Activated CD4-positive, alpha-beta memory T cell treated with anti-CD3 and anti-CD28 coated beads, Interleukin-2, amount 10 ng/mL, durations not matched to agents 7 days and 5 days (primary cell): Measurements from ENCODE around the gene PCSK4. TPM values are rescaled to one million over a fixed set of nuclear protein-coding genes. Genes with fewer than 3 reads are reported as not detected.

Experiments
- CTCF ChIA-PET: fragments of 350-600 bp; sonication (Branson Sonifier 250); formaldehyde crosslinking; loops from one replicate; lab custom pipeline; 2021; ENCODE audit warnings: antibody characterized with exemption, inconsistent platforms; lab: Charles Lee
- POLR2A ChIA-PET: fragments of 350-600 bp; sonication (Branson Sonifier 250); formaldehyde crosslinking; loops from one replicate; lab custom pipeline; 2021; ENCODE audit warnings: antibody characterized with exemption; lab: Charles Lee
- DNase-seq: peaks from one replicate; pipeline ENCODE4 v3.0.0-alpha.2; 2020
- H3K27ac Mint-ChIP-seq: one replicate; pipeline ENCODE4 v1.8.0; 2021; ENCODE audit warnings: mild to moderate bottlenecking, mixed read lengths
- H3K27me3 Mint-ChIP-seq: one replicate; pipeline ENCODE4 v1.8.0; 2021; ENCODE audit warnings: mixed read lengths
- H3K36me3 Mint-ChIP-seq: one replicate; pipeline ENCODE4 v1.8.0; 2021; ENCODE audit warnings: low read depth, mixed read lengths
- H3K4me1 Mint-ChIP-seq: one replicate; pipeline ENCODE4 v1.8.0; 2021; ENCODE audit warnings: mixed read lengths
- H3K4me3 Mint-ChIP-seq: one replicate; pipeline ENCODE4 v1.8.0; 2021; ENCODE audit warnings: mild to moderate bottlenecking, mixed read lengths
- H3K9me3 Mint-ChIP-seq: one replicate; pipeline ENCODE4 v1.8.0; 2021; ENCODE audit warnings: mixed read lengths
- total RNA-seq, 2 experiments: library from RNA; stranded (reverse); gene quantifications; one replicate each; pipeline ENCODE4 v1.2.3, GENCODE V29; 2021

PCSK4 gene
- total RNA-seq, 2 experiments from 2014 or later: 2.5 to 3.6 TPM

DNA sequence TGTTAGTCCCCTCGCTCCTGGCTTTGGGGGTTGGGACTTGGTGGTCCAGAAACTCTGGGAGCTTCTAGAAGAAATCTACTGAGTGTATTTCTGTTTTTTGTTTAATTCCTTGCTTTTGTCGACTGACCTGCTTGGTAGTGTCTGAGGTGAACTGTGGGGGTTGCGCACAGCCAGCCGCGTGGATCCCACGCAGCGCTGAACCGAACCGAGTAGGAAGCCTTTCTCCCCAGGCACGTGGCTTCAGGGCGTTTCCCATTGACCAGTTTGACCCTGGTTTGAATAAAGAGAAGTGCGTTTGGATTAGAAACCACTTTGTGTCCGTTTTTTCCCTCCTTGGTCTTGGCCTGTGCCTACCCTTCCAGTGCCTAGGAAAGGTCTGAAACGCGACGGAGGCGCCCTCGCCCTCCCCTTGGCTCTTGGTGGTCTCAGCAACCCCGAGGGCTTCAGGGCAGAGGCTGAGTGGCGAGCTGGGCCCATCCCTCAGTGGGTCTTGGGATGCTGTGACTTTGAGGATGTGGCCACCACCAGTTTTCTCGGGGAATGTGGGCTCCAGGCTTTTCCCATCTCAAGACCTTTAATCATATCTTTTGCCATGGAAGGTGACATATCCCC, 54.7 kb downstream of the PCSK4 start:
- ChIA-PET POLR2A (no interaction called here), CTCF (interaction anchor here (0.9 to 1.3 kb wide), 3 partner anchors 9 to 21 kb away, joined by 3 read pairs; no protein-coding TSS in a partner anchor)
- no peak for DNase-seq
- Mint-ChIP-seq H3K9me3 (no peaks in the 10 kb centered on the region), H3K27me3 (no peaks in the 10 kb centered on the region), H3K4me3 (no peak overlapping the region), H3K27ac (no peak overlapping the region), H3K4me1 (peaks cover 19% of the 10 kb centered on the region), H3K36me3 (peaks cover 38% of the 10 kb centered on the region)

DNA sequence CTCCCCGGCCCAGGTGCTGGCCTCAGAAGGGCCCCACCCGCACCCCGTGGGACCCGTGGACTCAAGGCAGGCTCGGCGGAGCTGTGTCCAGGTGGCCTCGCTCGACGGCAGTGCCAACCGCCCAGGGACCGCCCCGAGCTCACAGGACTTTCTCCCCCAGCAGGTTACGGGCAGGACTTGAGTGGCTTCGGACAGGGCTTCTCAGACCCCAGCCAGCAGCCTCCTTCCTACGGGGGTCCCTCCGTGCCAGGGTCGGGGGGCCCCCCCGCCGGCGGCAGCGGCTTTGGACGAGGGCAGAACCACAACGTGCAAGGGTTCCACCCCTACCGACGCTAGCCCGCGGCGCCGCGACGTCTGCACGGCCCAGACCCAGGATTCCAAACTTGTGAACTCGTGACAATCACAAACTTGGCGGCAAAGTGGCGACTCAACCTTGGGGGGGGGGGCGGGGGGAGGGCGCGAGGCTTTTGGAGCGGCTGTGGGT, 55.5 kb downstream of the PCSK4 start:
- CTCF ChIA-PET: interaction anchor here (0.6 to 1.1 kb wide), 2 partner anchors 10 to 731 kb away, joined by 3 read pairs; no protein-coding TSS in a partner anchor
- Mint-ChIP-seq H3K27ac (no peak overlapping the region), H3K4me1 (peaks cover 10% of the 10 kb centered on the region), H3K27me3 (no peaks in the 10 kb centered on the region), H3K4me3 (no peak overlapping the region), H3K36me3 (peaks cover 34% of the 10 kb centered on the region), H3K9me3 (no peaks in the 10 kb centered on the region)
- POLR2A ChIA-PET: no interaction called here
- DNase-seq: no peak

DNA sequence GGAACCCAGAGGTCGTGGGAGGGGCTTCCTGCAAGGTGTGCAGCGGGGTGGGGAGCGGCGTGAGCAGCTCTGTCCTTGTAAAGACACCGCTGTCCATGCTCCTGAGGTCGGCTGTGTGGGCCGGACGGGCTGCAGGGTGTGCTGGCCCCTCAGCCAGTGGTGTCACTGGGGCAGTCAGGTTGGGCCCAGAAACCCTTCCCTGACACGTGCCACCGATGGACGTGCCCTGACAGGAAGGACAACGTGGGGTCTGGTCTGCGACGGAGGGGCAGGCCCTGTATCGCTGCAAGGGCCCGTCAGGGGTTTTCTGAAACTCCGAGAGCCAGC, 56.1 kb downstream of the PCSK4 start:
- H3K27ac Mint-ChIP-seq: no peak overlapping the region
- H3K36me3 Mint-ChIP-seq: peaks cover 30% of the 10 kb centered on the region
- ChIA-PET CTCF (interaction anchor here (0.6 kb wide), 1 partner anchor 732 kb away, joined by 3 read pairs; no protein-coding TSS in a partner anchor), POLR2A (no interaction called here)
- H3K9me3 Mint-ChIP-seq: no peaks in the 10 kb centered on the region
- H3K4me3 Mint-ChIP-seq: no peak overlapping the region
- H3K4me1 Mint-ChIP-seq: peaks cover 9% of the 10 kb centered on the region
- H3K27me3 Mint-ChIP-seq: no peaks in the 10 kb centered on the region
- no peak for DNase-seq

DNA sequence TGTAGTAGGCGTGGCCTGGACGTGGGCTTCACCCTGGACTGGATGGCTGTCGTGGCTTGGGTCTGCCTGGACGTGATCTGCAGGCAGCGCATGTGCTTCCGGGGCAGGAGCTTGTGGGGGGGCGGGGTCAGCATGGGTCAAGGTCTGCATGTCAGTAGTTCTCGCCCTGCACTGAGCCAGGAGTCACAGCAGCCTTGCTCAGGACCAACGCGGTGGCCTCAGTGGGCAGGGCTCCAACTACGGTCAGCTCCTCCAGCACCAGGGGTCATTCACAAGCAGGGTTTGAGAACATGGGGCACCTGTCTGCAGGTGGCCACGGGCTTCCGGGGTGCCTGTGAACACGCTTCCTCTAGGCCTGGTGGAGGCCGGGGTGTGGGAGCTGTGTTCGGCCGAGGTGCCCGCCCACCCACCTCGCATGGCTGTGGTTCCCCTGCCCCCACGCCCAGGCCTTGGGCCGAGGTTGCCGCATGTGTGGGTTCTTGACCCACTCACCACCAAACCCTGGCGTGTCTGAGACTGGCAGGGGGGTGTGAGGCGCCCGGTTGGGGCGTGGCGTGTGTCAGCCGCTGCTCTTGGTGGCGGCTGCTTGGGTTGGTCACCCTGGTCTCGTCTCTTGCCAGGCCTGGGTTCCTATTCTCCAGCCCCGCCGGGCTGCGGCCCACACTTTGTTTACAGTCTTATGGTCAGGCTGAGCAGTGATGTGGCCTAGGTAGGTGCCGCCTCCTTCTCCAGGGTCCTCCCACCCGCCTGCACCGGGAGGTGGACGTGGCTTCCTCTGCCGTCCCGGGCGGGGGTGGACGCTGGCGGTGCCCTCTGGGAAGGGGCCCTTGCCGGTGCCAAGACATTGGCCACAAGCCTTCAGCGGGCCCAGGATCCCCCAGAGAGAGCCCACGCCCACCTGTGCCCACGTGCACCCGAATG, 56.8 kb downstream of the PCSK4 start:
- DNase-seq: no peak
- Mint-ChIP-seq H3K27me3 (no peaks in the 10 kb centered on the region), H3K4me1 (peaks cover 9% of the 10 kb centered on the region), H3K27ac (no peak overlapping the region), H3K4me3 (no peak overlapping the region), H3K36me3 (peaks cover 27% of the 10 kb centered on the region), H3K9me3 (no peaks in the 10 kb centered on the region)
- POLR2A ChIA-PET: no interaction called here
- CTCF ChIA-PET: no interaction called here

DNA sequence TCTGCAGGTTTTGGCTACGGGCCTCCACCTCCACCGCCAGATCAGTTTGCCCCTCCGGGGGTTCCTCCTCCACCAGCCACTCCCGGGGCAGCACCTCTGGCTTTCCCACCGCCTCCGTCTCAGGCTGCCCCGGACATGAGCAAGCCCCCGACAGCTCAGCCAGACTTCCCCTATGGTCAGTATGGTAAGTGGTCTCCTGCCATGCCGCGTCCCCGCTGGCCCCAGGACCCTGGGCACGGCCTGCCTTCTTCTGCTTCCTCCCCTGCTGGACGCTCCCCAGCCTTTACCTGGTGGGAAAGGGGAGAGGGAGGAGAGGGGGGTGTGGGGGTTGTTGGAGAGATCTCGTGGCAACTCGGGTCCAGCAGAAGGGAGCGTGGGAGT, 57.7 kb downstream of the PCSK4 start:
- H3K4me3 Mint-ChIP-seq: no peak overlapping the region
- no peaks in the 10 kb centered on the region for H3K9me3 Mint-ChIP-seq
- peaks cover 24% of the 10 kb centered on the region for H3K36me3 Mint-ChIP-seq
- no peak overlapping the region for H3K27ac Mint-ChIP-seq
- CTCF ChIA-PET: no interaction called here
- DNase-seq: no peak
- H3K27me3 Mint-ChIP-seq: no peaks in the 10 kb centered on the region
- peaks cover under 1% of the 10 kb centered on the region for H3K4me1 Mint-ChIP-seq
- POLR2A ChIA-PET: no interaction called here

DNA sequence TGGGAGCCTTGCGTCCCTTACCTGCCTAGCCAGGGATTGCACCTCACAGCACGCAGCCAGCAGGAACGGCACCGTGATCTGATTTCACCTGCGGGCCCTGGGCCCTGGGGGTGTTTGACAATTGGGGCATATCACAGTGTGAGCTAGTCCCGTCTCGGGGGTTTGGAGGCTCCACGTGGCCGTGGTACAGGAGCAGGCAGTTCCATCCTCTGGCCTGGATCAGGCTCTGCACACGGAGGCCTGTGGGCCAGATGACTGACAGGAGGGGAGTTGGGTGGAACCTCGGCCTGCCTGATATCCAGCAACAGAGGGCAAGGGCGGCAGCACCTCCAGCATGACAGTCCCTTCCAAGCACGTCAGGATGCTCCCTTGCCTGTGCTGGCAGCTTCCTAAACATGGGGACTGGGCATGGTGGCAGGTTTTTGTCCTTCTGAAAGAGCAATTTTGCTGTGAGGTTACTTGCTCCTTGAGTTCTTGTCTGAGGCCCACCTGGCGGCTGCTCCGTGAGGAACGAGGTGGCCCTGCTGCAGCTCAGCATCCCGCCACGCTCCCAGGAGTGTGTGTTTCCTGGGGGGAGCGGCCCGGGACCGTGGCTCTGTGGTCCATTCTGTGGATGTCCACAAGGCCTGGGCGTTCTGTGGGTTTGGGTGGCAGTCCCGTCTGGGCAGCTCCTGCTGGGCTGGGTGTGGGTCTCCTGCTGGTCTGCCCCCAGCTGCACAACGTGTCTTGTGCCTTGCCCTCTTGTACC, 58.2 kb downstream of the PCSK4 start:
- peaks cover 25% of the 10 kb centered on the region for H3K36me3 Mint-ChIP-seq
- H3K4me3 Mint-ChIP-seq: no peak overlapping the region
- DNase-seq: no peak

More for the DNA sequence above, 58.2 kb downstream of the PCSK4 start:
- Mint-ChIP-seq H3K27me3 (no peaks in the 10 kb centered on the region), H3K27ac (no peak overlapping the region), H3K9me3 (no peaks in the 10 kb centered on the region), H3K4me1 (no peaks in the 10 kb centered on the region)
- ChIA-PET CTCF (no interaction called here), POLR2A (no interaction called here)

Other genes with a start within 250 kb of the PCSK4 start
- 100 to 1,000 TPM; 171 to 173 TPM for gene ATP5F1D, start 248.6 kb downstream of the PCSK4 start, total RNA-seq
- gene MIDN, start 241.8 kb downstream of the PCSK4 start, total RNA-seq: 10 to 100 TPM; 86.2 to 88.6 TPM
- 100 to 1,000 TPM; 203 to 204 TPM for gene CIRBP, start 221.0 kb downstream of the PCSK4 start, total RNA-seq
- 10 to 100 TPM; 45.9 to 50.1 TPM for gene FAM174C, start 214.8 kb downstream of the PCSK4 start, total RNA-seq
- not detected for gene EFNA2, start 204.5 kb downstream of the PCSK4 start, total RNA-seq
- 100 to 1,000 TPM; 107 to 109 TPM for gene NDUFS7, start 106.4 kb downstream of the PCSK4 start, total RNA-seq
- gene GAMT, start 88.8 kb downstream of the PCSK4 start, total RNA-seq: 10 to 100 TPM; 13.2 to 13.8 TPM
- gene DAZAP1, start 82.8 kb downstream of the PCSK4 start, total RNA-seq: 100 to 1,000 TPM; 194 to 218 TPM
- gene RPS15, start 52.0 kb downstream of the PCSK4 start, total RNA-seq: 1,000 to 10,000 TPM; 1,378 to 1,409 TPM
- under 1 TPM in 1 of 2 experiments, not detected in 1; 0.03 TPM for gene APC2, start 40.2 kb downstream of the PCSK4 start, total RNA-seq
- gene C19orf25, start 11.1 kb downstream of the PCSK4 start, total RNA-seq: 10 to 100 TPM; 38.4 to 38.5 TPM
- 1 to 10 TPM; 1.1 to 1.6 TPM for gene REEP6, start 831 bp upstream of the PCSK4 start, total RNA-seq
- 1 to 10 TPM; 2.9 to 3.5 TPM for gene ADAMTSL5, start 22.7 kb upstream of the PCSK4 start, total RNA-seq
- gene PLK5, start 33.7 kb upstream of the PCSK4 start, total RNA-seq: not detected
- gene MEX3D, start 78.0 kb upstream of the PCSK4 start, total RNA-seq: 1 to 10 TPM; 7.6 to 8.4 TPM
- 10 to 100 TPM; 63.6 to 66.8 TPM for gene MBD3, start 102.5 kb upstream of the PCSK4 start, total RNA-seq
- gene UQCR11, start 115.1 kb upstream of the PCSK4 start, total RNA-seq: 100 to 1,000 TPM; 177 to 191 TPM
- gene TCF3, start 162.3 kb upstream of the PCSK4 start, total RNA-seq: 10 to 100 TPM; 67.3 to 71.2 TPM